ENCODE measurements around the gene PDIA2. TPM values are rescaled to one million over a fixed set of nuclear protein-coding genes. Genes with fewer than 3 reads are reported as not detected.

The PDIA2 gene
- total RNA-seq, 1 experiment from 2014 or later = not detected

GRCh38 chr16:275786-276232 lies 7.2 kb upstream of the PDIA2 start, which contains the start of gene RGS11:
RGS11 (minus strand) TSS chr16:275944; CDS start chr16:275911, 33 bp downstream.
- CTCF ChIA-PET = interaction anchor here (0.6 kb wide), 1 partner anchor 11 kb away, joined by 3 read pairs; no protein-coding TSS in a partner anchor
- no peak for TF ChIP-seq CTCF (IDR thresholded peaks at IDR 0.05; ENCODE audit: unreplicated experiment)

GRCh38 chr16:276426-277077 lies 6.4 kb upstream of the PDIA2 start:
- DNase-seq = no peak
- Mint-ChIP-seq H3K9me3 (ENCODE audit: low read depth, unreplicated experiment) (no peaks in the 10 kb centered on the region), H3K4me3 (ENCODE audit: low read depth, unreplicated experiment) (peak overlapping the region; percentile 50), H3K36me3 (ENCODE audit: insufficient read depth, unreplicated experiment) (peaks cover 4% of the 10 kb centered on the region), H3K4me1 (ENCODE audit: low read depth, unreplicated experiment) (peaks cover 9% of the 10 kb centered on the region), H3K27ac (ENCODE audit: unreplicated experiment) (no peak overlapping the region), H3K27me3 (ENCODE audit: unreplicated experiment) (peaks cover 41% of the 10 kb centered on the region)
- CTCF ChIA-PET = no interaction called here
- no TSS peak for BruUV-seq (replicated peaks)
- intact Hi-C loops (cut with micrococcal nuclease; ENCODE audit: unreplicated experiment) = no loop called here
- TF ChIP-seq CTCF (IDR thresholded peaks at IDR 0.05; ENCODE audit: unreplicated experiment) = no peak

More at GRCh38 chr16:275786-276232, 7.2 kb upstream of the PDIA2 start, which contains the start of gene RGS11:
- H3K27me3 Mint-ChIP-seq (ENCODE audit: unreplicated experiment) = peaks cover 35% of the 10 kb centered on the region
- BruUV-seq (replicated peaks) = no TSS peak
- peaks cover 9% of the 10 kb centered on the region for H3K4me1 Mint-ChIP-seq (ENCODE audit: low read depth, unreplicated experiment)
- H3K4me3 Mint-ChIP-seq (ENCODE audit: low read depth, unreplicated experiment) = peak within 1 kb of the TSS; percentile 58
- peaks cover 4% of the 10 kb centered on the region for H3K36me3 Mint-ChIP-seq (ENCODE audit: insufficient read depth, unreplicated experiment)
- intact Hi-C loops (cut with micrococcal nuclease; ENCODE audit: unreplicated experiment) = no loop called here
- H3K9me3 Mint-ChIP-seq (ENCODE audit: low read depth, unreplicated experiment) = no peaks in the 10 kb centered on the region
- DNase-seq = no peak
- H3K27ac Mint-ChIP-seq (ENCODE audit: unreplicated experiment) = no peak within 1 kb of the TSS

GRCh38 chr16:278863-279366 lies 4.0 kb upstream of the PDIA2 start:
- H3K27ac Mint-ChIP-seq (ENCODE audit: unreplicated experiment) = no peak overlapping the region
- H3K27me3 Mint-ChIP-seq (ENCODE audit: unreplicated experiment) = peaks cover 41% of the 10 kb centered on the region
- H3K9me3 Mint-ChIP-seq (ENCODE audit: low read depth, unreplicated experiment) = no peaks in the 10 kb centered on the region
- CTCF ChIA-PET = interaction anchor here (1.0 kb wide), 2 partner anchors 15 to 74 kb away, joined by 3 read pairs; no protein-coding TSS in a partner anchor
- H3K4me3 Mint-ChIP-seq (ENCODE audit: low read depth, unreplicated experiment) = no peak overlapping the region
- TF ChIP-seq CTCF (IDR thresholded peaks at IDR 0.05; ENCODE audit: unreplicated experiment) = no peak
- intact Hi-C loops (cut with micrococcal nuclease; ENCODE audit: unreplicated experiment) = no loop called here
- peak; percentile 65 for DNase-seq
- BruUV-seq (replicated peaks) = no TSS peak
- H3K4me1 Mint-ChIP-seq (ENCODE audit: low read depth, unreplicated experiment) = peaks cover 9% of the 10 kb centered on the region
- H3K36me3 Mint-ChIP-seq (ENCODE audit: insufficient read depth, unreplicated experiment) = peaks cover 4% of the 10 kb centered on the region

GRCh38 chr16:279531-279930 lies 3.4 kb upstream of the PDIA2 start:
- no peak for DNase-seq
- Mint-ChIP-seq H3K4me1 (ENCODE audit: low read depth, unreplicated experiment) (peaks cover 9% of the 10 kb centered on the region), H3K27me3 (ENCODE audit: unreplicated experiment) (peaks cover 41% of the 10 kb centered on the region), H3K36me3 (ENCODE audit: insufficient read depth, unreplicated experiment) (peaks cover 4% of the 10 kb centered on the region), H3K4me3 (ENCODE audit: low read depth, unreplicated experiment) (no peak overlapping the region), H3K27ac (ENCODE audit: unreplicated experiment) (no peak overlapping the region), H3K9me3 (ENCODE audit: low read depth, unreplicated experiment) (no peaks in the 10 kb centered on the region)
- intact Hi-C loops (cut with micrococcal nuclease; ENCODE audit: unreplicated experiment) = no loop called here
- BruUV-seq (replicated peaks) = no TSS peak
- no peak for TF ChIP-seq CTCF (IDR thresholded peaks at IDR 0.05; ENCODE audit: unreplicated experiment)
- CTCF ChIA-PET = interaction anchor here (1.0 kb wide), 2 partner anchors 15 to 73 kb away, joined by 3 read pairs; no protein-coding TSS in a partner anchor

Measured in Calu3 (cell line).